ENCODE measurements around the gene OR52E2.

OR52E2 gene

DNA sequence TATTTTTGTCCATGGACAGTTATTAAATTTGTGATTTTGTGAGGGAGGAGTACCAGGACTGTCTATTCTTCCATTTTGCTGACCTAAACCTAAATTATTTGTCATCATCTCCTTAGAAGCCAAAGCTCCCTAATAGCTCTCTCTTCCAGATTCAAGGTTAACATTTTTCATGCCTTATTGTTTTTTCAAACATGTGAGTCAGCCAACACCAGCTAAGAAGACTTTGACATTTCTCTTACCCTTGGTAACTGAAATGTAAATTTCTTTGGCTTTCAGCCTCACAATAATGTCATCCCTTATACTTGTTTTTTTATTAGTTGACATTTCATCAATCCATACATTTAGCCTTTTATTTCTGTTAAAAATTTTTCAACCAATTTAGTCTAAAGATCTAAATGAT is 29.1 kb upstream of the OR52E2 start:
- TF ChIP-seq PPARA (CRISPR knock-in tag; IDR thresholded peaks at IDR 0.05; ENCODE audit: borderline replicate concordance), result no peak
- TF ChIP-seq ZFP30 (CRISPR knock-in tag; IDR thresholded peaks at IDR 0.05), result no peak
- no peak for TF ChIP-seq TOX (CRISPR knock-in tag; IDR thresholded peaks at IDR 0.05; ENCODE audit: borderline replicate concordance)
- TF ChIP-seq, protein P1, sequence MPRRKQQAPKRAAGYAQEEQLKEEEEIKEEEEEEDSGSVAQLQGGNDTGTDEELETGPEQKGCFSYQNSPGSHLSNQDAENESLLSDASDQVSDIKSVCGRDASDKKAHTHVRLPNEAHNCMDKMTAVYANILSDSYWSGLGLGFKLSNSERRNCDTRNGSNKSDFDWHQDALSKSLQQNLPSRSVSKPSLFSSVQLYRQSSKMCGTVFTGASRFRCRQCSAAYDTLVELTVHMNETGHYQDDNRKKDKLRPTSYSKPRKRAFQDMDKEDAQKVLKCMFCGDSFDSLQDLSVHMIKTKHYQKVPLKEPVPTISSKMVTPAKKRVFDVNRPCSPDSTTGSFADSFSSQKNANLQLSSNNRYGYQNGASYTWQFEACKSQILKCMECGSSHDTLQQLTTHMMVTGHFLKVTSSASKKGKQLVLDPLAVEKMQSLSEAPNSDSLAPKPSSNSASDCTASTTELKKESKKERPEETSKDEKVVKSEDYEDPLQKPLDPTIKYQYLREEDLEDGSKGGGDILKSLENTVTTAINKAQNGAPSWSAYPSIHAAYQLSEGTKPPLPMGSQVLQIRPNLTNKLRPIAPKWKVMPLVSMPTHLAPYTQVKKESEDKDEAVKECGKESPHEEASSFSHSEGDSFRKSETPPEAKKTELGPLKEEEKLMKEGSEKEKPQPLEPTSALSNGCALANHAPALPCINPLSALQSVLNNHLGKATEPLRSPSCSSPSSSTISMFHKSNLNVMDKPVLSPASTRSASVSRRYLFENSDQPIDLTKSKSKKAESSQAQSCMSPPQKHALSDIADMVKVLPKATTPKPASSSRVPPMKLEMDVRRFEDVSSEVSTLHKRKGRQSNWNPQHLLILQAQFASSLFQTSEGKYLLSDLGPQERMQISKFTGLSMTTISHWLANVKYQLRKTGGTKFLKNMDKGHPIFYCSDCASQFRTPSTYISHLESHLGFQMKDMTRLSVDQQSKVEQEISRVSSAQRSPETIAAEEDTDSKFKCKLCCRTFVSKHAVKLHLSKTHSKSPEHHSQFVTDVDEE (CRISPR knock-in tag; IDR thresholded peaks at IDR 0.05), result no peak
- TF ChIP-seq ZNF565 (CRISPR knock-in tag; conservative IDR thresholded peaks at IDR 0.05; ENCODE audit: low read depth), result no peak
- TF ChIP-seq RARB (CRISPR knock-in tag; IDR thresholded peaks at IDR 0.05), result no peak
- ATAC-seq, result no peak

DNA sequence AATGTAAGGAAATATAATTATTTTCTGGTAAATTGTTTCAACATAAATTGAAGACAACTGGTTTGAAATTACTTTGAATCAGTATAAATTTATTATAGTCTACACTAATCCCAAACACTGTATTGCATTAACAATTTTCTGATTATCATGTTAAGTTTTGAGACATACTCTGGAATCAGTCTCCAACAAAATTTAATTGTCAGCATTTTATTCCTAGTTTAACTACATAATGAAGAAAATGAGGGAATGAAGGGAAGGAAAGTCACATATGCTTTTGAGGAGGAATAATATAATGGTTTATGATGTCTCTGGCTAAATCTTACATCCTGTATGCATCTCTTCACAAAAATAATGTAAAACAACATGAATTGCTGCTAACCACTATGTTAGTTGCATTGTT is 24.2 kb upstream of the OR52E2 start:
- TF ChIP-seq BACH2 (CRISPR knock-in tag; IDR thresholded peaks at IDR 0.05; ENCODE audit: borderline replicate concordance) (no peak), RARB (CRISPR knock-in tag; IDR thresholded peaks at IDR 0.05) (no peak), CSDC2 (CRISPR knock-in tag; IDR thresholded peaks at IDR 0.05) (no peak), ZC3H10 (CRISPR knock-in tag; IDR thresholded peaks at IDR 0.05) (no peak), ZFP30 (CRISPR knock-in tag; IDR thresholded peaks at IDR 0.05) (no peak)
- ATAC-seq, result no peak

DNA sequence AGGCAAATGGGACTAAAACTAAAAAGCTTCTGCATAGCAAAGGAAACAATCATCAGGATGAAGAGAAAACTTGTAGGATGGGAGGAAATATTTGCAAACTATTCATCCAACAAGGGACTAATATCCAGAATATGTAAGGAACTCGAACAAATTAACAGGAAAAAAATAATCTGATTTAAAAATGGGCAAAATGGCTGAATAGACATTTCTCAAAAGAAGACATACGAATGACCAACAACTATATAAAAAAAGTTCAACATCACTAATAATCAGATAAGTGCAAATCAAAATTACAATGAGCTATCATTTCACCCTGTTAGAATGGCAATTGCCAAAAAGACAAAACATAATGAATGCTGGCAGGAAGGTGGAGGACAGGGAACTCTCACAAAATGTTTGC is 22.0 kb upstream of the OR52E2 start:
- TF ChIP-seq, protein P2, sequence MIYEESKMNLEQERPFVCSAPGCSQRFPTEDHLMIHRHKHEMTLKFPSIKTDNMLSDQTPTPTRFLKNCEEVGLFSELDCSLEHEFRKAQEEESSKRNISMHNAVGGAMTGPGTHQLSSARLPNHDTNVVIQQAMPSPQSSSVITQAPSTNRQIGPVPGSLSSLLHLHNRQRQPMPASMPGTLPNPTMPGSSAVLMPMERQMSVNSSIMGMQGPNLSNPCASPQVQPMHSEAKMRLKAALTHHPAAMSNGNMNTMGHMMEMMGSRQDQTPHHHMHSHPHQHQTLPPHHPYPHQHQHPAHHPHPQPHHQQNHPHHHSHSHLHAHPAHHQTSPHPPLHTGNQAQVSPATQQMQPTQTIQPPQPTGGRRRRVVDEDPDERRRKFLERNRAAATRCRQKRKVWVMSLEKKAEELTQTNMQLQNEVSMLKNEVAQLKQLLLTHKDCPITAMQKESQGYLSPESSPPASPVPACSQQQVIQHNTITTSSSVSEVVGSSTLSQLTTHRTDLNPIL (CRISPR knock-in tag; IDR thresholded peaks at IDR 0.05; ENCODE audit: low read depth), result no peak
- TF ChIP-seq OSR1 (CRISPR knock-in tag; IDR thresholded peaks at IDR 0.05) (no peak), SNAI2 (CRISPR knock-in tag; IDR thresholded peaks at IDR 0.05) (no peak)
- TF ChIP-seq, protein P3, sequence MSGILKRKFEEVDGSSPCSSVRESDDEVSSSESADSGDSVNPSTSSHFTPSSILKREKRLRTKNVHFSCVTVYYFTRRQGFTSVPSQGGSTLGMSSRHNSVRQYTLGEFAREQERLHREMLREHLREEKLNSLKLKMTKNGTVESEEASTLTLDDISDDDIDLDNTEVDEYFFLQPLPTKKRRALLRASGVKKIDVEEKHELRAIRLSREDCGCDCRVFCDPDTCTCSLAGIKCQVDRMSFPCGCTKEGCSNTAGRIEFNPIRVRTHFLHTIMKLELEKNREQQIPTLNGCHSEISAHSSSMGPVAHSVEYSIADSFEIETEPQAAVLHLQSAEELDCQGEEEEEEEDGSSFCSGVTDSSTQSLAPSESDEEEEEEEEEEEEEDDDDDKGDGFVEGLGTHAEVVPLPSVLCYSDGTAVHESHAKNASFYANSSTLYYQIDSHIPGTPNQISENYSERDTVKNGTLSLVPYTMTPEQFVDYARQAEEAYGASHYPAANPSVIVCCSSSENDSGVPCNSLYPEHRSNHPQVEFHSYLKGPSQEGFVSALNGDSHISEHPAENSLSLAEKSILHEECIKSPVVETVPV (CRISPR knock-in tag; IDR thresholded peaks at IDR 0.05), result no peak
- ATAC-seq, result no peak

DNA sequence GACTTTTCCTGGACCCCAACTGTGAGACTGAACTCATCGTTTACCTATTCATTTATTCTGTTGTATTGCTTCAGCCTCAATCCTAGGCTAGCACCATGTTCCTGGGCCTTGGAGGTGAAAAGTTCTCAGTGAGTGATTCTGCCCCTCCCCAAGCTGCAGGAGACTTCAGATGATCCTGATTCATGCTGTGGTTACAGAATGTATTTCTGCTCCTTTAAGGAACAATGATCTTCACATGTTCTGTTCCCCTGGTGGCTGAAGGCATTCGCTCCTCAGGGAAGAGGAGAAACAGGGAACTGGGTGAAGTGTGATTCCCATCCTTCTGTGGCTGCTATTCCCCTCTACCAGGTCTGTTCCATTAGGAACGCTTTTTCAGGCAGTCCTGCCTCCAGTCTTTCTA is 12.4 kb upstream of the OR52E2 start:
- TF ChIP-seq ZNF8 (CRISPR knock-in tag; IDR thresholded peaks at IDR 0.05) (no peak), CSDC2 (CRISPR knock-in tag; IDR thresholded peaks at IDR 0.05) (no peak), ZNF70 (CRISPR knock-in tag; IDR thresholded peaks at IDR 0.05) (no peak), ZC3H10 (CRISPR knock-in tag; IDR thresholded peaks at IDR 0.05) (no peak), ESRRG (CRISPR knock-in tag; IDR thresholded peaks at IDR 0.05) (no peak), ZFP30 (CRISPR knock-in tag; IDR thresholded peaks at IDR 0.05) (no peak), BACH2 (CRISPR knock-in tag; IDR thresholded peaks at IDR 0.05; ENCODE audit: borderline replicate concordance) (no peak), OSR1 (CRISPR knock-in tag; IDR thresholded peaks at IDR 0.05) (no peak), ZNF565 (CRISPR knock-in tag; conservative IDR thresholded peaks at IDR 0.05; ENCODE audit: low read depth) (no peak), RARB (CRISPR knock-in tag; IDR thresholded peaks at IDR 0.05) (no peak), PPARA (CRISPR knock-in tag; IDR thresholded peaks at IDR 0.05; ENCODE audit: borderline replicate concordance) (no peak), TOX (CRISPR knock-in tag; IDR thresholded peaks at IDR 0.05; ENCODE audit: borderline replicate concordance) (no peak), ARNTL (CRISPR knock-in tag; IDR thresholded peaks at IDR 0.05; ENCODE audit: borderline replicate concordance, low read depth) (no peak), GLIS3 (CRISPR knock-in tag; IDR thresholded peaks at IDR 0.05) (no peak), ISL1 (CRISPR knock-in tag; IDR thresholded peaks at IDR 0.05) (no peak), TCF4 (CRISPR knock-in tag; IDR thresholded peaks at IDR 0.05; ENCODE audit: borderline replicate concordance) (no peak)
- TF ChIP-seq, protein P4, sequence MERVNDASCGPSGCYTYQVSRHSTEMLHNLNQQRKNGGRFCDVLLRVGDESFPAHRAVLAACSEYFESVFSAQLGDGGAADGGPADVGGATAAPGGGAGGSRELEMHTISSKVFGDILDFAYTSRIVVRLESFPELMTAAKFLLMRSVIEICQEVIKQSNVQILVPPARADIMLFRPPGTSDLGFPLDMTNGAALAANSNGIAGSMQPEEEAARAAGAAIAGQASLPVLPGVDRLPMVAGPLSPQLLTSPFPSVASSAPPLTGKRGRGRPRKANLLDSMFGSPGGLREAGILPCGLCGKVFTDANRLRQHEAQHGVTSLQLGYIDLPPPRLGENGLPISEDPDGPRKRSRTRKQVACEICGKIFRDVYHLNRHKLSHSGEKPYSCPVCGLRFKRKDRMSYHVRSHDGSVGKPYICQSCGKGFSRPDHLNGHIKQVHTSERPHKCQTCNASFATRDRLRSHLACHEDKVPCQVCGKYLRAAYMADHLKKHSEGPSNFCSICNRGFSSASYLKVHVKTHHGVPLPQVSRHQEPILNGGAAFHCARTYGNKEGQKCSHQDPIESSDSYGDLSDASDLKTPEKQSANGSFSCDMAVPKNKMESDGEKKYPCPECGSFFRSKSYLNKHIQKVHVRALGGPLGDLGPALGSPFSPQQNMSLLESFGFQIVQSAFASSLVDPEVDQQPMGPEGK (CRISPR knock-in tag; IDR thresholded peaks at IDR 0.05; ENCODE audit: borderline replicate concordance), result no peak
- TF ChIP-seq, protein P1 (CRISPR knock-in tag; IDR thresholded peaks at IDR 0.05), result no peak
- TF ChIP-seq, protein P2 (CRISPR knock-in tag; IDR thresholded peaks at IDR 0.05; ENCODE audit: low read depth), result no peak
- TF ChIP-seq, protein P5, sequence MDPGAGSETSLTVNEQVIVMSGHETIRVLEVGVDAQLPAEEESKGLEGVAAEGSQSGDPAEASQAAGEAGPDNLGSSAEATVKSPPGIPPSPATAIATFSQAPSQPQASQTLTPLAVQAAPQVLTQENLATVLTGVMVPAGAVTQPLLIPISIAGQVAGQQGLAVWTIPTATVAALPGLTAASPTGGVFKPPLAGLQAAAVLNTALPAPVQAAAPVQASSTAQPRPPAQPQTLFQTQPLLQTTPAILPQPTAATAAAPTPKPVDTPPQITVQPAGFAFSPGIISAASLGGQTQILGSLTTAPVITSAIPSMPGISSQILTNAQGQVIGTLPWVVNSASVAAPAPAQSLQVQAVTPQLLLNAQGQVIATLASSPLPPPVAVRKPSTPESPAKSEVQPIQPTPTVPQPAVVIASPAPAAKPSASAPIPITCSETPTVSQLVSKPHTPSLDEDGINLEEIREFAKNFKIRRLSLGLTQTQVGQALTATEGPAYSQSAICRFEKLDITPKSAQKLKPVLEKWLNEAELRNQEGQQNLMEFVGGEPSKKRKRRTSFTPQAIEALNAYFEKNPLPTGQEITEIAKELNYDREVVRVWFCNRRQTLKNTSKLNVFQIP (CRISPR knock-in tag; IDR thresholded peaks at IDR 0.05; ENCODE audit: borderline replicate concordance, low read depth), result no peak
- ATAC-seq, result no peak

Data from SK-N-SH treated with all-trans-retinoic acid at 6 μM for 48 hours (cell line).